IPS-18a (cell line): Measurements from ENCODE around the gene LTBP4.

ENCODE experiments used
- H3K27ac ChIP-seq: one replicate; pipeline ENCODE4 v1.5.1; 2013; ENCODE audit warnings: low read length
- H3K27me3 ChIP-seq: one replicate; pipeline ENCODE4 v1.6.1; 2013; ENCODE audit warnings: mild to moderate bottlenecking, low read length; ENCODE audit not compliant: control insufficient read depth, insufficient read depth
- H3K36me3 ChIP-seq: one replicate; pipeline ENCODE4 v1.6.1; 2013; ENCODE audit warnings: low read depth, low read length; ENCODE audit not compliant: control insufficient read depth
- H3K4me1 ChIP-seq: one replicate; pipeline ENCODE4 v1.6.1; 2013; ENCODE audit warnings: low read depth, low read length; ENCODE audit not compliant: control insufficient read depth
- H3K4me3 ChIP-seq: one replicate; pipeline ENCODE4 v1.5.1; 2013; ENCODE audit warnings: low read length
- H3K9ac ChIP-seq: one replicate; pipeline ENCODE4 v1.6.1; 2013; ENCODE audit warnings: mild to moderate bottlenecking, low read length, moderate library complexity
- H3K9me3 ChIP-seq: one replicate; pipeline ENCODE4 v1.6.1; 2013; ENCODE audit warnings: low read depth, low read length; ENCODE audit not compliant: control insufficient read depth

The LTBP4 gene

DNA sequence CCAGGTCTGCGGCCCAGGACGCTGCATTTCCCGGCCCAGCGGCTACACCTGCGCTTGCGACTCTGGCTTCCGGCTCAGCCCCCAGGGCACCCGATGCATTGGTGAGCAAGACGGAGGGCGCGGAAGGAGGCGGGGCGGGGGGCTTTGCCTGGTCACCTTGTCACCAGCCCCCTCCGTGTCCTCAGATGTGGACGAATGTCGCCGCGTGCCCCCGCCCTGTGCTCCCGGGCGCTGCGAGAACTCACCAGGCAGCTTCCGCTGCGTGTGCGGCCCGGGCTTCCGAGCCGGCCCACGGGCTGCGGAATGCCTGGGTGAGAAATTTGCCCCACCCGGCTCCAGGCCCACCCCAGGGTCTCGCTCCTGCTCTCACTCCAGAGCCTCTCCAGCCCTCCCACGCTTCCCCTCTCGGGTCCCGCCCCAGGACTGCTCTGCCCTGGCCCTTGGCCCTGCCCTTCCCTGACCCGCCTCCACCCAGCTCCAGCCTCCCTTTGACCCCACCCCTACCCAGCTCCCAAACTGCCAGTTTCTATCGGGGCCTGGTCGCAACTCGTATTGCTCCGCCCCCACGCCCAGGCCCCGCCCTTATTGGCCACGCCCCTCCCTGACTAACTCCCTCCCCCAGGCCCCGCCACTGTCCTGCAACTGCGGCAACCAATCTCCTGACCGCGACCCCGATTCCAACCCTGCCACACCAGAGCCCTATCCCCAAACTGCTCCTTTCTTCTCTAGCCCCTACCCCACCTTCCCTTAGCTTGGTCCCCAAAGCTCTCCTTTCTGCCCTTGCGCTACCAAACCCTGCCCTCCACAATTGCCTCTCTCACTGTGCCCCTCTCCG is 8.6 kb downstream of the LTBP4 start:
- Histone ChIP-seq H3K9ac (no peak overlapping the region), H3K36me3 (no peaks in the 10 kb centered on the region), H3K4me1 (peaks cover 10% of the 10 kb centered on the region), H3K4me3 (peak overlapping the region; percentile 59), H3K9me3 (no peaks in the 10 kb centered on the region), H3K27ac (no peak overlapping the region), H3K27me3 (peaks cover 71% of the 10 kb centered on the region)

DNA sequence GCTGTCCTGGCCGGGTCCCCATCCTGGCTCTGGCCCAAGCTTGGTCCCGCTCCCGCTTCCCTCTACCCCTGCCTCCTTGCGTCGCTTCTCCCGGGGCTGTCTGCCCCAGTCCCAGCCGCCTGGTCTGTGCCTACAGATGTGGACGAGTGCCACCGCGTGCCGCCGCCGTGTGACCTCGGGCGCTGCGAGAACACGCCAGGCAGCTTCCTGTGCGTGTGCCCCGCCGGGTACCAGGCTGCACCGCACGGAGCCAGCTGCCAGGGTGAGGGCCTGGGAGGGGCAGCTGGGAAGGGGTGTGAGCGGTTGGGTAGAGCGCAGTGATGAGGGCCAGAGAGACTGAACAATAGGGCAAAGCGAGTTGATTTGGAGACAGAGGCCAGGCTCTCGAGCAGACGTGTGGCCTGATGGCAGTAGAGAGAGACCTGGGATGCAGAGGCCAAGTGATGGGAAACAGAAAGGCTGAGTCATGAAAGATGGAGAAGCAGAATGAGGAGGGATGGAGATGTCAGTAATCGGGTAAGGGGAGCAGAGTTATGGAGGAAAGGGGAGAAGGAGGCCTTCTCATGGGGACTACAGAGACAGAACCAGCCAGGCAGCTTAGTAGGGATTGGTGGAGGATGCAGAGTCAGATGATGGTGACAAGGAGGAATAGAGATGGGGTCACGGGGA is 9.4 kb downstream of the LTBP4 start:
- no peak overlapping the region for H3K27ac ChIP-seq
- peaks cover 10% of the 10 kb centered on the region for H3K4me1 ChIP-seq
- peak overlapping the region; percentile 59 for H3K4me3 ChIP-seq
- peaks cover 65% of the 10 kb centered on the region for H3K27me3 ChIP-seq
- no peaks in the 10 kb centered on the region for H3K9me3 ChIP-seq
- no peaks in the 10 kb centered on the region for H3K36me3 ChIP-seq
- H3K9ac ChIP-seq: no peak overlapping the region

DNA sequence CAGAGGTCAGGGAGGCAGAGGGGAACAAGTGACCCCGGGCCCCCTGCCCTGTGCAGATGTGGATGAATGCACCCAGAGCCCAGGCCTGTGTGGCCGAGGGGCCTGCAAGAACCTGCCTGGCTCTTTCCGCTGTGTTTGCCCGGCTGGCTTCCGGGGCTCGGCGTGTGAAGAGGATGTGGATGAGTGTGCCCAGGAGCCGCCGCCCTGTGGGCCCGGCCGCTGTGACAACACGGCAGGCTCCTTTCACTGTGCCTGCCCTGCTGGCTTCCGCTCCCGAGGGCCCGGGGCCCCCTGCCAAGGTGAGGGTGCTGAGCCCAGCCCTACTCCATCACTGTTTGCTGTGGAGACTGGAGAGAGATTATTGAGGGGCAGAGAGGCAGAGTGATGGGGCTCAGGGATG is 9.9 kb downstream of the LTBP4 start:
- Histone ChIP-seq H3K27me3 (peaks cover 65% of the 10 kb centered on the region), H3K4me3 (no peak overlapping the region), H3K27ac (no peak overlapping the region), H3K36me3 (no peaks in the 10 kb centered on the region), H3K9me3 (no peaks in the 10 kb centered on the region), H3K4me1 (peaks cover 7% of the 10 kb centered on the region), H3K9ac (no peak overlapping the region)

DNA sequence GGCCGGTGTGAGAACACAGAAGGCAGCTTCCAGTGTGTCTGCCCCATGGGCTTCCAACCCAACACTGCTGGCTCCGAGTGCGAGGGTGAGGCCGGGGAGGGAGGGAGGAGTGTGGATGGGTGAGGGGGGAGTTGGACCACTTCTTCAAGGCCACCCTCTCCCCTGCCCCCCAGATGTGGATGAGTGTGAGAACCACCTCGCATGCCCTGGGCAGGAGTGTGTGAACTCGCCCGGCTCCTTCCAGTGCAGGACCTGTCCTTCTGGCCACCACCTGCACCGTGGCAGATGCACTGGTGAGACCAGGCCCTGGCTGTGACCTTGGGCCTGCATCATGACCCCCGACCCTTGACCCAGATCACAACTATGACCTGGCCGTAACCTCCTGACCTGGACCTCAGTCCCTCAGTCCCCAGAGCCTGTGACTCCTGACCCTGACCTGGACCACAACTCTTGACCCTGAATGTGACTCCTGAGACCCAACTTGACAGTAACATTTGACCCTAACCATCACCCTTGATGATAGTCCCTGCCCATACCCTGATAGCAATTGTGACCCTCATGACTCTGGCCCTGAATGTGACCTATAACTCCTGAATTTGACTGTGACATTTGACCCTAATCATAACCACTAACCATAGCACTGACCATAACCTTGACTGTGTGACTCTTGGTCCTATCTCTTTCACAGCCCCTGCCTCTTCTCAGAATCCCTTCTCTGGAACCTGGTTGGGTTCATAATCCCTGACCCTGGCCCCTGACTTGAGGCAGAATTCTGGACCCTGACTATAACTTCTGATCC is 10.9 kb downstream of the LTBP4 start:
- Histone ChIP-seq H3K9ac (no peak overlapping the region), H3K27me3 (peaks cover 57% of the 10 kb centered on the region), H3K4me3 (no peak overlapping the region), H3K27ac (no peak overlapping the region), H3K4me1 (peaks cover 7% of the 10 kb centered on the region), H3K9me3 (no peaks in the 10 kb centered on the region), H3K36me3 (no peaks in the 10 kb centered on the region)

DNA sequence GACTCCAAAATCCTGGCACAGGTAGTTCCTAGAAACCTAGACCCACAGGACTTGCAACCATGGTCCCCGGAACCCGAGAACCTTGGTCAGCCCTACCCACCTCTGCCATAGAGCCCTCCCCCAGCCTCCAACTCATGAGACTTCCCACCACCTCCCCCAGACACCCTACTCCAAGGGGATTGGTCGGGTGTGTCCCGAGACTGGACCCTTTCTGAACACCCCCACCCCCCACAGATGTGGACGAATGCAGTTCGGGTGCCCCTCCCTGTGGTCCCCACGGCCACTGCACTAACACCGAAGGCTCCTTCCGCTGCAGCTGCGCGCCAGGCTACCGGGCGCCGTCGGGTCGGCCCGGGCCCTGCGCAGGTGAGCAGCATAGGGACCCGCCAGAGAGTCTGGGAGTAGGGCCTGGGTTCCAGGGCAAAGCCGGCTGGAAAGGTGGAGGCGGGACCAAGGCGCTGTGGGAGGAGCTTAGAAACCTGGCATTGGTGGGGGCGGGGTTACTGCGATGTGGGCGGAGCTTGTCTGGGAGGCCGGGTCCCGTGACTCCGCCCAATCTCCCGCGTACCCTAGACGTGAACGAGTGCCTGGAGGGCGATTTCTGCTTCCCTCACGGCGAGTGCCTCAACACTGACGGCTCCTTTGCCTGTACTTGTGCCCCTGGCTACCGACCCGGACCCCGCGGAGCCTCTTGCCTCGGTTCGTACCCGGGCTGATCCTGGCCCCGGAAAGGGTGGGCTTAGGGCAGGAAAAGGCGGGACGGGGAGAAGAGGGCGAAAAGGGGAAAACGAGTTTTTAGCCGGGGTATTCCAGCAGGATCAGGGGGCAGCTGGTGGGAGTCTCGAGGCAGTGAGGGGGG is 11.9 kb downstream of the LTBP4 start:
- H3K4me3 ChIP-seq: peak overlapping the region; percentile 77
- no peaks in the 10 kb centered on the region for H3K9me3 ChIP-seq
- H3K36me3 ChIP-seq: no peaks in the 10 kb centered on the region
- H3K4me1 ChIP-seq: peaks cover 7% of the 10 kb centered on the region
- peaks cover 47% of the 10 kb centered on the region for H3K27me3 ChIP-seq
- H3K9ac ChIP-seq: peak overlapping the region; percentile 69
- peak overlapping the region; percentile 30 for H3K27ac ChIP-seq

DNA sequence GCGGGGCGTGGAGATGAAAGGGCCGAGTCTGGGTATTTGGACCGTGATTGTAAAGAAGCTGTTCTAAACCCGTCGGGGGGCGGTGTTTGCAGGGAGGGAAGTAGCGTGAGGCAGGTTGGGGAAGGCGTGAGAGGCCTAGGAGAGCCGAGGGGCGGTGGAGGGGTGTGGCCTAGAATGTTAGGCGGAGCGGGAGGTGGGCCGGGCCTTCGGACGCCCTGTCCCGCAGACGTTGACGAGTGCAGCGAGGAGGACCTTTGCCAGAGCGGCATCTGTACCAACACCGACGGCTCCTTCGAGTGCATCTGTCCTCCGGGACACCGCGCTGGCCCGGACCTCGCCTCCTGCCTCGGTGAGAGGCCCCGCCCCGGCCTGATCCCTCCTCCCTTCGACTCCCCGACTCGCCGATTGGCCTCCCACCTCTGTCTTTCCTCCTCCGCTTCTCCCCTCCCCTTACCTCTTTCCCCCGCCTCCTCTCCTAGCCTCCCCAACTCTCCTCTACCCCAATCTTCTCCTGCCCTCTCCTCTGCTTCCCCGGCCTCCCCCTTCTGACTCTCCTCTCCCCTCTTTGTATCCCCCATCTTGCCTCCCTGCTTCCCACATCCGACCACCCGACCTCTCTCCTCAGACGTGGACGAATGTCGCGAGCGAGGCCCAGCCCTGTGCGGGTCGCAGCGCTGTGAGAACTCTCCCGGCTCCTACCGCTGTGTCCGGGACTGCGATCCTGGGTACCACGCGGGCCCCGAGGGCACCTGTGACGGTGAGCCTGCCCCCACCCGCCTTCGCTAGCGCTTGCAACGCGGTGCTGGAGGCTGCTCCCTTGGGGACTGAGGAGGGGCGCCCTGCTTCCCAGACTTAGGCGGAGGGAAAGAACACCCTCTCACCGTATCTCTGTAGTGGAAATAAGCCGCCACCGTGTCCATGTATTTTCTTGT is 12.8 kb downstream of the LTBP4 start:
- no peaks in the 10 kb centered on the region for H3K36me3 ChIP-seq
- peak overlapping the region; percentile 69 for H3K9ac ChIP-seq
- no peaks in the 10 kb centered on the region for H3K9me3 ChIP-seq
- peak overlapping the region; percentile 77 for H3K4me3 ChIP-seq
- peaks cover 38% of the 10 kb centered on the region for H3K27me3 ChIP-seq
- peak overlapping the region; percentile 30 for H3K27ac ChIP-seq
- H3K4me1 ChIP-seq: peaks cover 7% of the 10 kb centered on the region

DNA sequence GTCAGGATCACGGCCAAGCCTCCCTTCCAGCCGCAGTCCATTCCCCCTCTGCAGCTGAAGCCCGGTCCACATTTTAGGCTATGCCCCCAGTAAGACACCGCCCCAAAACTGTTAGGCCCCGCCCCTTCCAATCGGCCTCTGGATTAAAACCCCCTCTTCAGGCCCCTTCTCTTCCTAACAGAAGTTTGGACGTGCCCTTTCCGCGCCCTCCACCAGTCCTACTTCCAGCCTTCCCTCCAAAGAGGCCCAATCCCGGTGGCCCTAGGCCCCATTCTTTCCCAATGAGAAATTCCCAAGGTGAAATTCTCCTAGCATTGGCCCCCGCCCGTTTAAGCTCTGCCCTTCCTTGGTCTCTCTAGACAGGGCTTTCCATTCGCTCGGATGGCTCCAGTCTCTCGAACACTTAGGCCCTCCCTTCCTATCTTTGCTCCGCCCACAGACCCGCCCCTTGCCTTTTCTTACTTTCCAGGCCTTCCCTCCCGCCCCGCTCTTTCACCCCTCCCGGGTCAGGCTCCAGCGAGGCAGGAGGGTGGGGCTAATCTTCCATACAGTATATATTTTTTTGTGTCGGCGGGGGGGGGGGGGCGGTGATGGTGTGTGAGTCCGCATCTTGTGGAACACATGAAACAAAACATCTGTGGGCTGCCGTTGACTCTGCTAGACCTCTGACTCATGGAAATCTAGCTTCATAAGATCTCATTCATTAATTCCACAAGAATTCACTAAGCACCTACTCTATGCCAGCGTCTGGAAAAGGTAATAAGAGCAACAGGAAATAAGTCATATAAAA is 13.6 kb downstream of the LTBP4 start:
- H3K4me3 ChIP-seq: peak overlapping the region; percentile 77
- peaks cover 8% of the 10 kb centered on the region for H3K36me3 ChIP-seq
- peaks cover 7% of the 10 kb centered on the region for H3K4me1 ChIP-seq
- peaks cover 31% of the 10 kb centered on the region for H3K27me3 ChIP-seq
- peak overlapping the region; percentile 78 for H3K27ac ChIP-seq
- H3K9me3 ChIP-seq: no peaks in the 10 kb centered on the region
- H3K9ac ChIP-seq: peak overlapping the region; percentile 56

DNA sequence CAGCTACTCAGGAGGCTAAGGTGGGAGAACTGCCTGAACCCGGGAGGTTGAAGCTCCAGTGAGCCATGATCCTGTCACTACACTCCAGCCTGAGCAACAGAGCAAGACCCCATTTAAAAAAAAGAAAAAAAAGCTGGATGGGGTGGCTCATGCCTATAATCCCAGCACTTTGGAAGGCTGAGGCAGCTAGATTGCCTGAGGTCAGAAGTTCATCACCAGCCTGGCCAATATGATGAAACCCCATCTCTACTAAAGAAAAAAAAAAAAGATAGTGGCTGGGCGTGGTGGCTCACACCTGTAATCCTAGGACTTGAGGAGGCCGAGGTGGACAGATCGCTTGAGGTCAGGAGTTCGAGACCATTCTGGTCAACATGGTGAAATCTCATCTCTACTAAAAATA is 15.0 kb downstream of the LTBP4 start:
- Histone ChIP-seq H3K9ac (no peak overlapping the region), H3K9me3 (no peaks in the 10 kb centered on the region), H3K4me3 (no peak overlapping the region), H3K4me1 (no peaks in the 10 kb centered on the region), H3K36me3 (peaks cover 9% of the 10 kb centered on the region), H3K27ac (no peak overlapping the region), H3K27me3 (peaks cover 18% of the 10 kb centered on the region)

DNA sequence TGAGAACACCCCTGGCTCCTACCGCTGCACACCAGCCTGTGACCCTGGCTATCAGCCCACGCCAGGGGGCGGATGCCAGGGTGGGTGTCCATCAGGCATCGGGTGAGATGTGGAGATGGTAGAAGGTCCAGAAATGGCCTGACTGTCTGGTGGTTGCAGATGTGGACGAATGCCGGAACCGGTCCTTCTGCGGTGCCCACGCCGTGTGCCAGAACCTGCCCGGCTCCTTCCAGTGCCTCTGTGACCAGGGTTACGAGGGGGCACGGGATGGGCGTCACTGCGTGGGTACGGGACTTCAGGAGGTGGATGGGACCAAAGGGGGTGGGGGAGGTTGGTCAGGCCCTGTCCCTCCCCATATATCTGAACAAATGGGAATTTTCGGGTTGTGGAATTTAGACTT is 15.8 kb downstream of the LTBP4 start:
- H3K9me3 ChIP-seq: no peaks in the 10 kb centered on the region
- no peaks in the 10 kb centered on the region for H3K4me1 ChIP-seq
- H3K4me3 ChIP-seq: no peak overlapping the region
- peaks cover 15% of the 10 kb centered on the region for H3K36me3 ChIP-seq
- no peak overlapping the region for H3K27ac ChIP-seq
- H3K9ac ChIP-seq: no peak overlapping the region
- H3K27me3 ChIP-seq: peaks cover 10% of the 10 kb centered on the region

DNA sequence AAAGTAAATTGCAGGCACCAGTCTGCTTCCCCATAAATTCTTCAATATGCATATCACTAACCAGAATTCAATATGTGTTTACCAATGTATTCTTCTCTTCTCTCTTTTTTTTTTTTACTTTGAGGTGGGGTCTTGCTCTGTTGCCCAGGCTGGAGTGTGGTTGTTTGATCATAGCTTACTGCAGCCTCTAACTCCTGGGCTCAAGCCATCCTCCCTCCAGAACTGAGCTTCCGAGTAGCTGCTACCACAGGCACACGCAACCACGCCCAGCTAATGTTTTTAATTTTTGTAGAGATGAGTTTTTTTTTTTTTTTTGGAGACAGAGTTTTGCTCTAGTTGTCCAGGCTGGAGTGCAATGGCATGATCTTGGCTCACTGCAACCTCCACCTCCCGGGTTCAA is 16.8 kb downstream of the LTBP4 start:
- Histone ChIP-seq H3K27ac (no peak overlapping the region), H3K4me3 (no peak overlapping the region), H3K9me3 (no peaks in the 10 kb centered on the region), H3K27me3 (no peaks in the 10 kb centered on the region), H3K36me3 (peaks cover 15% of the 10 kb centered on the region), H3K9ac (no peak overlapping the region), H3K4me1 (peaks cover 2% of the 10 kb centered on the region)
